Measurements from ENCODE around the gene LRRC27.

DNA sequence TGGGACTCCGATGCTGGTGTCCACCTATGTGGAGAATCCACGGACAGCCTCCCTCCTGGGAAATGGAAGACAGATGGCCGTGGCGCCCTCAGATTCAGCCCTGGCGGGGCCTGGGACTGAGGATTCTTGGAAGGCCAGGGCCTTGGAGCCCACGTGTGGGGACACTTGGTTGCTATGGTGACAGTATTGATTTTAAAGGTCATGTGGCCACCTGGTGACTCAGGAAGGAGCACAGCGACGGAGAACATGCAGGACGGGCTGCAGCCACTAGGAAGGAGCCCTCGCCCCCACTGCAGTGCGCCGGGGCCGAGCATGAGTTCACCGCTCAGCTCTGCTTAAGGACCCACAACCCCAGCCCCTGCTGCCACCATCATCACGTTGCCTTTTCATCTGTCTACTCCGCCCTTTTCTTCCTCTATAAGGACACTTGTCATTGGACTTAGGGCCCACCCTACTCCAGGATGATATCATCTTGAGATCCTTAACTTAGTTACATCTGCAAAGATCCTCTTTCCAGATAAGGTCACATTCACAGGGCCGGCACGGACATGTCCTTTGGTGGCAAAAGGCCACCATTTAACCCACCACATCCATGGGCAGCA lies 20.6 kb upstream of the LRRC27 start:
- TF ChIP-seq, protein P1, sequence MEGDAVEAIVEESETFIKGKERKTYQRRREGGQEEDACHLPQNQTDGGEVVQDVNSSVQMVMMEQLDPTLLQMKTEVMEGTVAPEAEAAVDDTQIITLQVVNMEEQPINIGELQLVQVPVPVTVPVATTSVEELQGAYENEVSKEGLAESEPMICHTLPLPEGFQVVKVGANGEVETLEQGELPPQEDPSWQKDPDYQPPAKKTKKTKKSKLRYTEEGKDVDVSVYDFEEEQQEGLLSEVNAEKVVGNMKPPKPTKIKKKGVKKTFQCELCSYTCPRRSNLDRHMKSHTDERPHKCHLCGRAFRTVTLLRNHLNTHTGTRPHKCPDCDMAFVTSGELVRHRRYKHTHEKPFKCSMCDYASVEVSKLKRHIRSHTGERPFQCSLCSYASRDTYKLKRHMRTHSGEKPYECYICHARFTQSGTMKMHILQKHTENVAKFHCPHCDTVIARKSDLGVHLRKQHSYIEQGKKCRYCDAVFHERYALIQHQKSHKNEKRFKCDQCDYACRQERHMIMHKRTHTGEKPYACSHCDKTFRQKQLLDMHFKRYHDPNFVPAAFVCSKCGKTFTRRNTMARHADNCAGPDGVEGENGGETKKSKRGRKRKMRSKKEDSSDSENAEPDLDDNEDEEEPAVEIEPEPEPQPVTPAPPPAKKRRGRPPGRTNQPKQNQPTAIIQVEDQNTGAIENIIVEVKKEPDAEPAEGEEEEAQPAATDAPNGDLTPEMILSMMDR (IDR thresholded peaks at IDR 0.05): peak in 4 of 6 experiments; percentile 15 to 49 (median 33)
- TF ChIP-seq POLR2A (IDR thresholded peaks at IDR 0.05): no peak

Measured in adrenal gland (tissue), 5 donors.